Fibroblast of lung (primary cell): Measurements from ENCODE around the gene ARSJ.

ENCODE experiments used
- CTCF ChIP-seq, 2 donors: IDR thresholded peaks in 1 of 2; conservative IDR thresholded peaks in 1 of 2; 1 replicate in 1 of 2; 2 replicates in 1 of 2; pipeline ENCODE4 v1.5.1; 2011 to 2012; ENCODE audit warnings: low read length in 2 of 2, control low read depth in 1 of 2, inconsistent platforms in 1 of 2, low read depth in 1 of 2, mild to moderate bottlenecking in 1 of 2
- EZH2 ChIP-seq: IDR thresholded peaks from 2 replicates; pipeline ENCODE4 v1.5.1; 2012; ENCODE audit warnings: low read length, control low read depth, mild to moderate bottlenecking; ENCODE audit errors: missing control alignments

- TF ChIP-seq CTCF (conservative IDR thresholded peaks at IDR 0.05 in 1 of 2, IDR thresholded peaks at IDR 0.05 in 1 of 2; ENCODE audit: low read depth in 1 of 2, low read length in 2 of 2) (no peak), EZH2 (no peak)
These were observed 74.6 kb downstream of the ARSJ start for GRCh38 chr4:113904877-113905276.
